CD4-positive, alpha-beta T cell (primary cell): ENCODE measurements around the gene TLCD4. TPM values are rescaled to one million over a fixed set of nuclear protein-coding genes. Genes with fewer than 3 reads are reported as not detected.
"Not testable (repeated sequence)": the region's sequence is repeated elsewhere in the genome, so short reads cannot be mapped to it uniquely, and the experiment has no call there.

Source experiments
- ATAC-seq: fragments of 200-7000 bp; cut with Tn5 transposase; one replicate; pipeline ENCODE4 v1.10.0; 2022; ENCODE audit warnings: mild to moderate bottlenecking; ENCODE audit not compliant: poor library complexity
- CTCF ChIA-PET: fragments of 350-600 bp; sonication (Branson Sonifier 250); formaldehyde crosslinking; loops from one replicate; lab custom pipeline; 2021; ENCODE audit warnings: antibody characterized with exemption, inconsistent platforms; lab: Charles Lee
- POLR2A ChIA-PET: fragments of 350-600 bp; sonication (Branson Sonifier 250); formaldehyde crosslinking; loops from one replicate; lab custom pipeline; 2021; ENCODE audit warnings: antibody characterized with exemption, inconsistent platforms; lab: Charles Lee
- DNase-seq, 14 experiments: peaks; one replicate each; pipeline ENCODE4 v3.0.0-alpha.2; 2013 to 2020; ENCODE audit warnings: mixed read lengths in 2 of 14
- H3K27ac ChIP-seq, 2 donors: one replicate each; pipeline versions ENCODE4 v1.5.1 to v1.7.0; 2013; ENCODE audit warnings: low read length in 2 of 2, low read depth in 1 of 2, mild to moderate bottlenecking in 1 of 2
- H3K27me3 ChIP-seq, 2 experiments: 1 replicate in 1 of 2; 2 replicates in 1 of 2; pipeline versions ENCODE4 v1.6.1 to v1.7.0; 2013; ENCODE audit warnings: low read length in 2 of 2, control low read depth in 1 of 2, mild to moderate bottlenecking in 1 of 2, moderate library complexity in 1 of 2; ENCODE audit not compliant: insufficient read depth in 2 of 2, control insufficient read depth in 1 of 2
- H3K36me3 ChIP-seq: one replicate; pipeline ENCODE4 v1.6.1; 2013; ENCODE audit warnings: low read length, control low read depth; ENCODE audit not compliant: insufficient read depth
- H3K4me1 ChIP-seq: one replicate; pipeline ENCODE4 v1.6.1; 2013; ENCODE audit warnings: low read length, control low read depth; ENCODE audit not compliant: insufficient read depth
- H3K4me3 ChIP-seq: one replicate; pipeline ENCODE4 v1.5.1; 2013; ENCODE audit warnings: mild to moderate bottlenecking, low read length, moderate library complexity
- H3K9me3 ChIP-seq, 2 experiments: 1 replicate in 1 of 2; 2 replicates in 1 of 2; pipeline versions ENCODE4 v1.6.1 to v1.7.0; 2013; ENCODE audit warnings: low read length in 2 of 2, mild to moderate bottlenecking in 2 of 2, control low read depth in 1 of 2, moderate library complexity in 1 of 2; ENCODE audit not compliant: control insufficient read depth in 1 of 2, insufficient read depth in 1 of 2
- H3K27ac Mint-ChIP-seq: one replicate; pipeline ENCODE4 v1.8.0; 2020; ENCODE audit warnings: mixed read lengths
- H3K27me3 Mint-ChIP-seq: one replicate; pipeline ENCODE4 v1.8.0; 2021; ENCODE audit warnings: mixed read lengths
- H3K36me3 Mint-ChIP-seq: one replicate; pipeline ENCODE4 v1.8.0; 2021; ENCODE audit warnings: low read depth, mixed read lengths
- H3K4me1 Mint-ChIP-seq: one replicate; pipeline ENCODE4 v1.8.0; 2021; ENCODE audit warnings: low read depth, mixed read lengths
- H3K4me3 Mint-ChIP-seq: one replicate; pipeline ENCODE4 v1.8.0; 2020; ENCODE audit warnings: mild to moderate bottlenecking, mixed read lengths
- H3K9me3 Mint-ChIP-seq: one replicate; pipeline ENCODE4 v1.8.0; 2020; ENCODE audit warnings: mixed read lengths
- CTCF ChIP-seq: fragments of 200-600 bp; IDR thresholded peaks from one replicate; pipeline ENCODE4 v1.8.0; 2022; ENCODE audit warnings: antibody characterized with exemption, mild to moderate bottlenecking
- intact Hi-C, 2 experiments: fragments of 100-400 bp; cut with DNase I in 1 of 2; cut with micrococcal nuclease in 1 of 2; formaldehyde crosslinking; loops; one replicate each; pipeline versions ENCODE4 v1.15.1 to v1.9.0; 2023 to 2025; cut with DNase I, micrococcal nuclease
- total RNA-seq, 174 experiments: library from RNA in 2 of 174; stranded (reverse) in 2 of 174; gene quantifications; one replicate each; pipeline ENCODE4 v1.2.3 and lab custom pipeline; 2021 to 2026

Gene TLCD4
- total RNA-seq, 2 experiments from 2014 or later = 0.11 TPM; not detected in 1

GRCh38 chr1:95146637-95147036 is 29.5 kb downstream of the TLCD4 start:
- no peaks in the 10 kb centered on the region for H3K4me1 Mint-ChIP-seq
- intact Hi-C loops = no loop called here
- Histone ChIP-seq H3K9me3 (no peaks in the 10 kb centered on the region), H3K4me3 (no peak overlapping the region), H3K4me1 (no peaks in the 10 kb centered on the region), H3K36me3 (no peaks in the 10 kb centered on the region), H3K27me3 (no peaks in the 10 kb centered on the region), H3K27ac (no peak overlapping the region)
- DNase-seq (no peak), ATAC-seq (no peak)
- POLR2A ChIA-PET = no interaction called here
- no peak overlapping the region for H3K4me3 Mint-ChIP-seq
- no peaks in the 10 kb centered on the region for H3K9me3 Mint-ChIP-seq
- H3K27ac Mint-ChIP-seq = no peak overlapping the region
- H3K27me3 Mint-ChIP-seq = peaks cover 4% of the 10 kb centered on the region
- TF ChIP-seq CTCF = no peak
- no peaks in the 10 kb centered on the region for H3K36me3 Mint-ChIP-seq
- CTCF ChIA-PET = no interaction called here

- Mint-ChIP-seq H3K27ac (no peak overlapping the region), H3K9me3 (no peaks in the 10 kb centered on the region), H3K27me3 (no peaks in the 10 kb centered on the region), H3K4me1 (no peaks in the 10 kb centered on the region), H3K4me3 (no peak overlapping the region), H3K36me3 (no peaks in the 10 kb centered on the region)
- no peaks in the 10 kb centered on the region for H3K9me3 ChIP-seq
- no peak for TF ChIP-seq CTCF
- DNase-seq (no peak), ATAC-seq (no peak)
- no peaks in the 10 kb centered on the region for H3K4me1 ChIP-seq
- CTCF ChIA-PET = no interaction called here
- no peak overlapping the region for H3K4me3 ChIP-seq
- H3K36me3 ChIP-seq = no peaks in the 10 kb centered on the region
- intact Hi-C loops = no loop called here
- no peak overlapping the region for H3K27ac ChIP-seq
- POLR2A ChIA-PET = no interaction called here
- H3K27me3 ChIP-seq = no peaks in the 10 kb centered on the region
These were observed 36.9 kb downstream of the TLCD4 start for GRCh38 chr1:95154096-95154495.

- intact Hi-C loops, H3K36me3 Mint-ChIP-seq, H3K27me3 ChIP-seq, H3K9me3 ChIP-seq, H3K36me3 ChIP-seq, DNase-seq, H3K4me3 ChIP-seq, H3K27ac ChIP-seq, H3K4me1 Mint-ChIP-seq, H3K4me1 ChIP-seq, ATAC-seq, POLR2A ChIA-PET, CTCF ChIA-PET, H3K27ac Mint-ChIP-seq, H3K4me3 Mint-ChIP-seq: not testable (repeated sequence)
- H3K27me3 Mint-ChIP-seq = peaks cover 11% of the 10 kb centered on the region
- H3K9me3 Mint-ChIP-seq = peaks cover 11% of the 10 kb centered on the region
These were observed 48.4 kb downstream of the TLCD4 start for GRCh38 chr1:95165569-95165968.

Other genes starting within 250 kb of the TLCD4 start
- gene CNN3, start 190.2 kb upstream of the TLCD4 start, total RNA-seq = 1 to 10 TPM; 1.1 to 1.4 TPM
- gene ALG14, start 44.4 kb upstream of the TLCD4 start, total RNA-seq = under 1 TPM; 0.08 to 0.52 TPM
- 10 to 100 TPM; 14.3 to 14.5 TPM for gene RWDD3, start 116.9 kb downstream of the TLCD4 start, total RNA-seq